GM10847 (cell line): ENCODE data around the gene FPR1.

Experiments
- POLR2A ChIP-seq: IDR thresholded peaks from 2 replicates; pipeline ENCODE4 v1.6.1; 2011; ENCODE audit not compliant: insufficient read length; ENCODE audit errors: extremely low read depth

The FPR1 gene

DNA sequence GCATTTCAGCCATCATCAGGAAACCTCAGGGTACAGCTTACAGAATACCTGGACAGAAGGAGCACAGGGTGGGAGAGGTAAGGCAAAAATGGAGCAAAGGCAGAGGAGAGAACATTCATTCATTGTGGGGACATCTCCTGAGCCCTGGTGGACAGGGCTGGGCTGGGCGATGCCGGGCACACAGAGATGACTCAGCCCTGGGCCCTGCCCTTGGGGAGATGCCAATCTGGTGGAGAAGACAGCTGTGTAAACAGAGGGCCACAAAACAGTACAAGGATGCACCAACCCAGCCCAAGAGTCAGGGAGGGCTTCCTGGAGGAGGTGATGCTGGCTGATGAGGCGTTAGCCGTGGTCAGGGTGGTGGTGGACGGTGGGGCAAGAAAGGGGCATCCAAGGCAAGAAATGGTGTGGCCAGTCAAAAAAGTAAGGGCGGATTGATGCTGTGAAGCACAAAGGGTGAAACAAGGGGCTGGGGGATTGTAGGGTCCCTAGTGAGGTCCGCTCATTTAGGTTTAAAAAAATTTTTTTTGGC is 24.3 kb downstream of the FPR1 start:
- no peak for TF ChIP-seq POLR2A

DNA sequence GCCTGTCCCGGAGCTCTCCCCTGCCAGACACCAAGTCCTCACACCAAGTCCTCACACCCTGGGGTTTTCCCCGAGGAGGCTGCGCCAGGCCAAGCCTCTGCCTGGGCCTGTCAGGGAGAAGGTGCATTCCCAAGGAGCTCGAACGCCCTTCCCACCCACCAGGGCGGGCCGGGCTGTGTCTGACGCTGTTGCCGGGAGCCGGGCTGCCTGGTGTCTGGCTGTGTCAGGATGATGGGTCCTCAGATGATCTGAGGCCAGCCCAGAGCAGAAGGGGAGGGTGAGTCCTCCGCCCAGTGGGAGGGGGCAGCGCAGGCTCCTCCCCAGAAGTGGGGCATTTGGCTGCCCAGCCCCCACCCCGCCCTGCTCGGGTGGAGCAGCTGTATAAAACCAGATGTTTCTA is 25.6 kb downstream of the FPR1 start:
- TF ChIP-seq POLR2A, result no peak

DNA sequence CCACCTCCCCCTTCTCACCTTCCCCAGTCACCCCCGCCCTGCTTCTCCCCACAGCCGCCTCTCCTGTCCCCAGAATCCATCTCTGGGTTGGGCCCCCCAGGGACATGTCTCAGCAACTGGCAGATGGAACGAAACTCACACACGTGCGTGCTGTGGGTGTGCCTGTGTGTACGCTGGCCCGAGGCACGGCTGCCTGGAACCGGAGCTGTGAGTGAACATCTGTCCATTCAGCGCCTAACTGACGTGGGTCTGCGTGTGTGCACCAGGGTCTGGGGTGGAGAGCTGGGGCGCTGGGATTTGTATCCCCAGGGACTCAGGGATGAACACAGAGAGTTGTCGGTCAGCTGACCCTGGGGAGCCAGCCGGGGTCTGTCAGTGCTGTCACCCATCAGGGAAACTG is 27.1 kb downstream of the FPR1 start:
- no peak for TF ChIP-seq POLR2A

DNA sequence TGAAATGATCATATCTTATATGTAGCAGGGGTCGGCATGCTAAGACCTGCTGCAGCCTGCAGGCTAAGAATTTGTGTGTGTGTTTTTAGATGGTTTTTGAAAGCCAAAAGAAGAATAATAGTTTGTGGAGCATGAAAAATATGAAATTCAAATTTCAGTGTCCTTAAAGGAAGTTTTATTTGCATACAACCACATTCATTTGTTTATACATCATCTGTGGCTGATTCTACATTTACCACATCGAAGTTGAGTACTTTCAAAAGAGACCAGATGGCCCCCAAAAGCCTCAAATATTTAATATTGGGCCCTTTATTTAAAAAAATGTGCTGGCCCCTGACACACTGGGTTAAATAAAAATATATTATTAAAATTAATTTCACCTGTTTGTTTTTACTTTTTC is 29.2 kb downstream of the FPR1 start:
- no peak for TF ChIP-seq POLR2A

DNA sequence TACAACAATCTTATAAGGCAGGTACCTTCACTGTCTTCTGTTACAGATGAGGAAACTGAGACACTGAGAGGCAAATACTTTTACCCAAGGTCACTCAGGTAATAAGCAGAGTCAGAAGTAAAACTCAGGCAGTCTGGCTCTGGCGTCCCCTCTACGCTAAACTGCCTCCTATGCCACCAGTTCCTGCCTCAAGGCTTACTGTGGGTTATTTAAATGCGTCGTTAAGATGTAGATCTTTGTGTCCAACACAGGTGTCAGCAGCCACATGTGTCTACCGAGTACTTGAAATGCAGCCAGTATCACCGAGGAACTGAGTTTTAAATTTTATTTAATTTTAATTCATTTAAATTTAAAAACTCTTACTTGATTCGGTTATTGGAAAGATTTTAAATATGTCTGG is 29.8 kb downstream of the FPR1 start:
- TF ChIP-seq POLR2A, result no peak

DNA sequence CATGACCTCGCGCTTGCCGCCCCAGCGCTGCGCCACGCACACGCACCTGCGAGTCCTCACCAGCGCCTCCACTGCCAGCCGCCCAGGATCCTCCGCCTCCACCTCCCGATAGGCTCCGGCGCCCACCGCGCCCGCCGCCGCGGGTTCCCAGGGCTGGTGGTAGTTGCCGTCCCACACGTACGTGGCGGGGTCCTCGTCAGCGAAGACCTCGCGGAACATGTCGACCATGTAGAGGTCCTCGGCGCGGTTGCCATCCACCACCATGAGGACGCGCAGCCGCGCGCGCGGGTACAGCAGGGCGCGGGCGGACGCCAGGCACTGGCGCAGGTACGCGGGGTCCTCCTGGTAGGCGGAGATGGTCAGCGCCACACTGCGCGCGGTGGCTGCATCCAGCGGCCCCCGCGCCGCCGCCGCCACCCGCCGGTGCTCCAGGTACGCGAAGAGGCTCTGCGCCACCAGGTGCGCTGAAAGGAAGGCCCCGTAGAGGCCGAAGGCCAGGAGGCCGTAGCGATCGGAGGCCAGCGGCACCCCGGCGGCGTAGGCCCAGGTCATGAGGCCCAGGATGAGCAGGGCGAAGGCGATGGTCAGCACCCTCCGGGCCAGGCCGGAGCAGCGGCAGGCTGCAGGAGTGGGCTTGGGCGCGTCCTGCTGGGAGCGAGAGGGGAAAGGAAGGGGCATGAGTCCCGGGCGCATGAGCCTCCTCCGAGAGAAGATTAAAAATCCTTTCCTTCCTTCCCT is 32.3 kb downstream of the FPR1 start:
- TF ChIP-seq POLR2A, result no peak

DNA sequence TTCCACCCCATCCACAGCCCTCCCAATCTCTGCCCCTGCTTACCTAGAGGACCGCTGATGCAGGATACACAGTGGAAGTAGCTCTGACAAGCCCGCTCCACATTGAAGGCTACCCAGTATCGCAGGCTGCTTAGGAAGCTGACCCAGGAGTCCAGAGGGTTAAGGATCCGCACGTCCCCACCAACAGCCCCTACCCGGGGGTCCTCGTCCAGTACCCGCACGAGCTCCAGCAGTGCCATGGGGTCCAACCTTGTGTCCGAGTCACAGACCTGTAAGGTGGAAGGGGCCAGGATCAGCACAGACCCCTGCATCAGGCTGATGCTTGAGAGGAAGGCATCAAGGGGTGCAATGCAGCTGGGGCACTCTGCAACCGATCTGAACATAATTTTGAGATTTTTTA is 34.8 kb downstream of the FPR1 start:
- TF ChIP-seq POLR2A, result no peak

DNA sequence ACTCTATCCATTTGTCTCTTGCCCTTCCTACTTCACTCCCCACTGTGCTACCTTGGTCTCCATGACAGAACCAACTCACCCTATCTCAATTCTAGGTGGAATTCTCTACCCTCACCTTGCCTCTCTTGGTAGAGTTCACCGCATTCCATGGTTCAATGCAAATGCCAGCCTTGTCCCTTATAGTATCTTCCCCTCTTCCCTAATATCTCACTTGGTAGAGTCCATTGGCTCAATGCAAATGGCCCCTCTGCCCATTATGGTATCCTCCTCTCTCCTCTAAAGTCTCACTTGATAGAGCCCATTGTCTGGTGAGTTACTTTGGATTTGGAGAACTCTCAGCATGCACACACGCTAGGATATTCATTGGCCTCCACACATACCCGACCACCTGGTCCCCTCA is 35.8 kb downstream of the FPR1 start:
- TF ChIP-seq POLR2A, result no peak

DNA sequence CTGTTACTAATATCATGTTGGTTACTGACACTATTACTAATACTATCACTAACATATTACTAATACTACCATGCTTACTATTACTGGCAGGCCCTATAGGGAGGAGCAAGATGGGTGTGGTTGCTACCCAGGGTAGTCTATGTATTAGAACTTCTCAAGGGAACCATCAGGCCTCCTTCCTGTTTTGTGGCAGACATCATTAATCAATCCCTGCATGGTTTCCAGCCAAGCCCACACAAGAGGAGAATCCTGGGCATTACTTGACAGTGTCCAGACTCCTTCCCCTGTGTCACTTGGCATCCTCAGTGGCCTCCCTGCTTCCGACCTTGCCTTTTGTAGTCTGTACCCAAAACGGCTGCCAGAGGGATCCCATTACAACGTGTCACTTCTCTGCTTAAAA is 36.8 kb downstream of the FPR1 start:
- TF ChIP-seq POLR2A, result no peak

DNA sequence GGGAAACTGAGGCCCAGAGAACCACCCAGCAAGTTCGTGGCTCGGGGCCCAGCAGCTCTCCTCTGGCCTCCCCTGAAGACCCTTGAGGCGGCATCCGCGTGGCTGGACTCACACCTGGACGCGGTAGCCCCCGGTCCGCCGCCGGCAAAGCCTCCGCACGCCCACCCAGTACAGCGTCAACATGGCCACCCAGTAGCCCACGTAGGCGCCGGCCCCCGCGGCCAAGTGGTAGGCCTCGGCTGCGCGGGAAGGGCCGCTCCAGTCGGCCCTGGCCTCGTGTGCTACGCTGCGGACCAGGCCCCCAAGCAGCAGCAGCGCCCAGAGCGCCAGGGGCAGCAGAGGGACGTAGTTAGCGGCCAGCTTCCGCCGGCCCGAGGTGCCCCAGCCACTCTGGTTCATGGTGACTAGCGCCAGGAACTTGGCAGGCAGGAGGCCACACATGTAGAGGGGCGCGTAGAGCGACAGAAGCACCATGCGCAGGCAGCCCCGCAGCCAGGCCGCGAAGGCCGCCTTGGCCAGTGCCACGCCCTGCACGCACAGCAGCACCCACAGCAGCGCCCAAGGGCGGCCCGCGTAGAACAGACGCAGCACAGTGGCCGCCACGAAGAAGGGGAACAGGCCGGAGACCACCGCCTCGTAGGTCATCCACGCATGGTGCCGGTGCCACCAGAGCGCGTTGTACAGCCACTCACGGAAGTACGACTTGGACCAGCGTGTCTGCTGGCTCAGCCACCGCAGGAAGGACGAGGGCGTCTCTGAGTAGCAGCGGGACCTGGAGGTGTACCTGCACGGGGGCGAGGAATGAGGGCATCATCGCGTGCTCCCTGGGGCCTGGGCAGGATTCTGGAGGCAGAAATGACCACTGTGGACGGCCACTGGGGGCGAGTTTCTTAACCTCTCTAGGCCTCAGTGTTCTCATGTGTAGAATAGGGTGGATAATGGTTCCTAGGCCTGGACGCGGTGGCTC is 38.1 kb downstream of the FPR1 start:
- no peak for TF ChIP-seq POLR2A

DNA sequence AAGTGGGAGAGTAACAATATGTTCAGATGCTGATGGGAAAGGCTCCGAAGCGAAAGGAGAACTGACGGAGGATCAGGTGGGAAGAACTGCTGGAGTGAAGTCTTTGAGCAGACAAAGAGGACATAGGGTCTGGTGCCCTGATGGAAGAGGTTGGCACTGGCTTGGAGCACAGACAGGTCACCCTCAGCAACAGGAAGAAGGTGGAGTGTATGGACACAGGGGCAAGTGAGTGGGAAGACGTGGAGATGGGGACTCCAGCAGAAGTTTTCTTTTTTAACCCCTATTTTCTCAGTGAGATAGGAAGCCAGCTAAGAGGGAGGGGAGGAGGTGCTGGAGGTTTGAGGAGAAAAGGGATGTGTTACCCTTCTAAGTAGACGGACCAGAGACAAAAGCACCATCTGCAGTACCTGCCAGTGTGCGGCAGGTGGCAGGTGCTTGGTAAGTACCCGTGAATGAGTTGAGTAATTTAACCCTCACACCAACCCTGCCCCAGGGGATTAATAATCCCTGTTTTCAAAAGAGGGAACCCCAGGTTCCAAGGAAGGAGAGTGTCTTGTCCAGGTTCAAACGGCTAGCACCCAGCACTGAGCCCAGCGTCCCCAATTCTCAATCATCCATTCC is 39.1 kb downstream of the FPR1 start:
- TF ChIP-seq POLR2A, result no peak

DNA sequence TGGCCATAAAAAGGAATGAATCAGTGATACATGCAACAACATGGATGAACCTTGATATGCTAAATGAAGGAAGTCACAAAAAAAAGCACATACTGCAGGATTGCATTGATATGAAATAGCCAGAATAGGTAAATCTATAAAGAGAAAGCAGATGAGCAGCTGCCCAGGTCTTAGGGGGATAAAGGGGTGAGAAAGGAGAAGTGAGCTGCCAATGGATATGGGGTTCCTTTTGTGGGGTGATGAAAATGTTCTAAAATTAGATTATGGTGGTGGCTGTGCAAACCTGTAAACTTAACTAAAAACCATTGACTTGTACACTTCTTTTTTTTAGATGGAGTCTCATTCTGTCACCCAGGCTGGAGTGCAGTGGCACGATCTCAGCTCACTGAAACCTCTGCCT is 40.0 kb downstream of the FPR1 start:
- no peak for TF ChIP-seq POLR2A

DNA sequence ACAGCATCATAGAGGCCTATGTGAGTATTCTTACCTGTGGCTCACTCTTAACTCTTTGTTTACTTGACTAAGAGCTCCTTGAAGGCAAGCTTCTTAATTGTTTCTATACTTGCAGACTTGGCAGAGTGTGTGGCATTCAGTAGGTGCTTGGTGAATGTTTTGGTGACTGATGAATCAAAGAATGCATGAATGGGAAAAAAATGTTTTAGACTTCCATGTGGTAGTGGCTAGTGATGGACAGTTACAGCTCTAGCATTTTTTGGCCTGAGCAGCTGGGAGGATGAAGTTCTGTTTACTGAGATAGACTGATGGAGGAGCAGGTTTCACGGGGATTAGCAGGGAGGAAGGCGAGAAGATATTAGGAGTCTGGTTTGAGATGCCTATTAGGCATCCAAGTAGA is 41.5 kb downstream of the FPR1 start:
- TF ChIP-seq POLR2A, result no peak

DNA sequence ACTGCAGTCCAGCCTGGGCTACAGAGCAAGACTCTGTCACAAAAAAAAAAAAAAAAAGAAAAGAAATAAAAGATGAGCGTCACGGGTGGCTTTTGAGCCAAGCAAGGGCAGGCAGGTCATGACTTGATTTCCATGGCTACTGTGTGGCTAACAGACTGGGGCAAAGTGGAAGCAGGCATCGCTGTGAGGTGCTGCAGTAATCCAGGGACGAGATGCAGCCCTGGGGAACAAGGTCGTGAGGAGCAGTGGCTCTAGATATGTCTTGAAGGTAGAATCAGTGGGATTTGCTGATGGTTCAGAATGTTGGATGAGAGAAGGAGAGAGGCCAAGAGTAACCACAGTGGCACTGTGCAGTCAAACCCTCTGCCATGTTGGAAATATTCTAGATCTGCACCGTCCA is 42.1 kb downstream of the FPR1 start:
- no peak for TF ChIP-seq POLR2A

DNA sequence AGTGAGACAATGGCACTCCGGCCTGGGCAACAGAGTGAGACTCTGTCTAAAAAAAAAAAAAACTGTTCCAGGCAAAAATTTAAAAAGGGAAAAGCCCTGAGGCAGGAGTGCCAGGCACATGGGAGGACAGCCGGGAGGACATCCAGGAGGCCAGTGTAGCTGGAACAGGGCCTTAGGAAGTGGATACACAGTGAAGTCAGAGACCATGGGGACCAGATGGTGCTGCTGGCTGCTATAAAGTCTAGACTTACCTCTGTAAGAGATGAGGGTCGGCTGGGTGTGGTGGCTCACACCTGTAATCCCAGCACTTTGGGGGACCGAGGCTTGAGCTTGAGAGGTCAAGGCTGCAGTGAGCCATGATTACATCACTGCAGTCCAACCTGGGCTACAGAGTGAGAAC is 42.9 kb downstream of the FPR1 start:
- TF ChIP-seq POLR2A, result no peak

DNA sequence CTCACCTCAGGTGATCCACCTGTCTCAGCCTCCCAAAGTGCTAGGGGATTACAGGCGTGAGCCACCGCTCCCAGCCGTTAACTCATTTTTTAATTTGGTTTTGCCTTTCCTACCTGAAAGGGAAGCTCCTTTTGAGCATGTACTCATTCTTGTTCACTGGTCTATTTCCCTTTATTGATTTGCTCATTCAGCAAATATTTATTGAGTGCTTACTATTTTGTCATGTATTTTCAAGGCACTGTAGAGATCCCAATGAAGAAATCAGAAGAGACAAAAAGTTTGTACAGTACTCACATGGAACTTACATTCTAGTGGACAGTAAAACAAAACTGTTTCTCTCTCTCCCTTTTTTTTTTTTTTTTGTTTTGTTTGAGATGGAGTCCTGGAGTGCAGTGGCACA is 44.8 kb downstream of the FPR1 start:
- no peak for TF ChIP-seq POLR2A
